Parathyroid adenoma (tissue), 2 donors: ENCODE results near the gene CGB7.

Experiments used
- H2AFZ ChIP-seq: fragments of 300-600 bp; sonication (generic); one replicate; pipeline ENCODE4 v1.7.0; 2017; ENCODE audit warnings: antibody characterized with exemption, mild to moderate bottlenecking
- H3K27ac ChIP-seq: fragments of 300-600 bp; sonication (generic); one replicate; pipeline ENCODE4 v1.7.0; 2017
- H3K27me3 ChIP-seq: fragments of 300-600 bp; sonication (generic); one replicate; pipeline ENCODE4 v1.7.0; 2017; ENCODE audit warnings: low read length; ENCODE audit not compliant: control insufficient read depth, insufficient read depth
- H3K36me3 ChIP-seq: fragments of 300-600 bp; sonication (generic); one replicate; pipeline ENCODE4 v1.7.0; 2017; ENCODE audit warnings: low read length; ENCODE audit not compliant: control insufficient read depth, insufficient read depth
- H3K4me1 ChIP-seq: fragments of 300-600 bp; sonication (generic); one replicate; pipeline ENCODE4 v1.7.0; 2017; ENCODE audit warnings: control low read depth
- H3K4me2 ChIP-seq: fragments of 300-600 bp; sonication (generic); one replicate; pipeline ENCODE4 v1.7.0; 2017; ENCODE audit warnings: low read length
- H3K4me3 ChIP-seq: fragments of 300-600 bp; sonication (generic); one replicate; pipeline ENCODE4 v1.7.0; 2017; ENCODE audit warnings: low read depth, low read length
- H3K79me2 ChIP-seq: fragments of 300-600 bp; sonication (generic); one replicate; pipeline ENCODE4 v1.7.0; 2017; ENCODE audit warnings: control low read depth
- H3K9ac ChIP-seq: fragments of 300-600 bp; sonication (generic); one replicate; pipeline ENCODE4 v1.7.0; 2017; ENCODE audit warnings: mild to moderate bottlenecking
- H3K9me3 ChIP-seq: fragments of 300-600 bp; sonication (generic); one replicate; pipeline ENCODE4 v1.7.0; 2017; ENCODE audit warnings: low read length; ENCODE audit not compliant: control insufficient read depth
- TF ChIP-seq, protein P1 (sequence below): fragments of 300-600 bp; sonication (generic); IDR thresholded peaks from one replicate; pipeline ENCODE4 v1.7.0; 2017; ENCODE audit warnings: antibody characterized with exemption, mild to moderate bottlenecking
- donor health status: primary hyperparathyroidism.

Gene CGB7

DNA sequence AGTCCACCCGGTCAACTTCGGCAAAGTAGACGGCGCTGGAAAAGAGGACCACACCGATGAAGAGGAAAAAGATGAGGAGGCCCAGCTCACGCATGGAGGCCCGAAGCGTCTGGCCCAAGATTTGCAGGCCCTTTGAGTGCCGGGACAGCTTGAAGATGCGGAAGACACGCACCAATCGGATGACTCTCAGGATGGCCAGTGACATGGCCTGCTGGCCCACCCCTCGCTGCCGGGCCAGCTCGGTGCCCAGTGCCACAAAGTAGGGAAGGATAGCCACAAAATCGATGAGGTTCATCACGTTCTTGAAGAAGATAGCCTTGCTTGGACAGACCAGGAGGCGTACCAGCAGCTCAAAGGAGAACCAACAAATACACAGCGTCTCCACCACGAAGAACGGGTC, 12.9 kb upstream of the CGB7 start:
- no peaks in the 10 kb centered on the region for H3K9me3 ChIP-seq
- no peaks in the 10 kb centered on the region for H3K79me2 ChIP-seq
- no peak overlapping the region for H3K4me3 ChIP-seq
- H3K36me3 ChIP-seq, result no peaks in the 10 kb centered on the region
- H2AFZ ChIP-seq, result no peak overlapping the region
- no peak overlapping the region for H3K9ac ChIP-seq
- H3K27me3 ChIP-seq, result peaks cover 5% of the 10 kb centered on the region
- H3K4me2 ChIP-seq, result no peak overlapping the region
- H3K27ac ChIP-seq, result no peak overlapping the region
- no peaks in the 10 kb centered on the region for H3K4me1 ChIP-seq
- TF ChIP-seq, protein P1, sequence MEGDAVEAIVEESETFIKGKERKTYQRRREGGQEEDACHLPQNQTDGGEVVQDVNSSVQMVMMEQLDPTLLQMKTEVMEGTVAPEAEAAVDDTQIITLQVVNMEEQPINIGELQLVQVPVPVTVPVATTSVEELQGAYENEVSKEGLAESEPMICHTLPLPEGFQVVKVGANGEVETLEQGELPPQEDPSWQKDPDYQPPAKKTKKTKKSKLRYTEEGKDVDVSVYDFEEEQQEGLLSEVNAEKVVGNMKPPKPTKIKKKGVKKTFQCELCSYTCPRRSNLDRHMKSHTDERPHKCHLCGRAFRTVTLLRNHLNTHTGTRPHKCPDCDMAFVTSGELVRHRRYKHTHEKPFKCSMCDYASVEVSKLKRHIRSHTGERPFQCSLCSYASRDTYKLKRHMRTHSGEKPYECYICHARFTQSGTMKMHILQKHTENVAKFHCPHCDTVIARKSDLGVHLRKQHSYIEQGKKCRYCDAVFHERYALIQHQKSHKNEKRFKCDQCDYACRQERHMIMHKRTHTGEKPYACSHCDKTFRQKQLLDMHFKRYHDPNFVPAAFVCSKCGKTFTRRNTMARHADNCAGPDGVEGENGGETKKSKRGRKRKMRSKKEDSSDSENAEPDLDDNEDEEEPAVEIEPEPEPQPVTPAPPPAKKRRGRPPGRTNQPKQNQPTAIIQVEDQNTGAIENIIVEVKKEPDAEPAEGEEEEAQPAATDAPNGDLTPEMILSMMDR, result no peak

DNA sequence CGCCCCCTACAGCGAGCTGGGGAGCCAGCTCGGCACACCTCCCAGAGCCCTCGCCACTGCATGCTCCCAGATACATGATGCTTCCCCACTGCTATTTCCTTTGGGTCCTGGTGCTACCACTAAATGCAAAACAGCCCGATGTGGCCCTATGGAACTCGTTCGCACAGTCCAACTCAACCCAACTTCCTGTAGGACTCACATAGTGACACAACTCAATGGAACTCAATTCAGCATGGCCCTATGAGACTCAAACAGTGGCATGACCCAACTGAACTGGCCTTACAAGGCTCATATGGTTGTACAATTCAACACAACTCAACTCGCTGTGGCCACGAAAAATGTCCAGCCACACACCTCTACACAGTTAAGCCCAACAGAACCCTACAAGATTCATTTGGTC, 11.5 kb upstream of the CGB7 start:
- H3K27me3 ChIP-seq, result peaks cover 5% of the 10 kb centered on the region

DNA sequence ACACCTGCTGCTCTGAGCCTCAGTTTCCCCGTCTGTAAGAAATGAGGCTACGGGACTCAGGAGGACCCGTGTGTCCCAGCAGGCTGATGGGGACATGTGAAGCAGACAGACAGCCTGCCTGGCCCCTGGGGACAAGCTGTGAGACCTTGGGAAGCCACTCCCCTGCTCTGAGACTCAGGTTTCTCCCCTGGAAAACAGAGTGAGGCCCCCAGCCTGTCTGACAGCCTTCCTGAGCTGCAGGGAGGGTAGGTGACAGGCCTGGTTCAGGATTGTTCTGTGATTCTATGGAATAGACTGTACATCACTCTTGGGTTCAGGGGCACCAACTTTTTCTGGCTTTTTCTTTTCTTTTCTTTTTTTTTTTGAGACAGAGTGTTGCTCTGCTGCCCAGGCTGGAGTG, 10.0 kb upstream of the CGB7 start:
- no peak overlapping the region for H2AFZ ChIP-seq
- no peaks in the 10 kb centered on the region for H3K4me1 ChIP-seq
- no peaks in the 10 kb centered on the region for H3K79me2 ChIP-seq
- H3K36me3 ChIP-seq, result no peaks in the 10 kb centered on the region
- no peaks in the 10 kb centered on the region for H3K9me3 ChIP-seq
- no peak overlapping the region for H3K4me2 ChIP-seq
- TF ChIP-seq, protein P1, result no peak
- H3K4me3 ChIP-seq, result no peak overlapping the region
- H3K27ac ChIP-seq, result no peak overlapping the region
- no peaks in the 10 kb centered on the region for H3K27me3 ChIP-seq
- H3K9ac ChIP-seq, result no peak overlapping the region

More for the DNA sequence above, 11.5 kb upstream of the CGB7 start:
- Histone ChIP-seq H3K27ac (no peak overlapping the region), H3K36me3 (no peaks in the 10 kb centered on the region), H2AFZ (no peak overlapping the region), H3K4me3 (no peak overlapping the region), H3K9me3 (no peaks in the 10 kb centered on the region), H3K4me2 (no peak overlapping the region), H3K9ac (no peak overlapping the region), H3K79me2 (no peaks in the 10 kb centered on the region), H3K4me1 (no peaks in the 10 kb centered on the region)
- TF ChIP-seq, protein P1, result no peak

DNA sequence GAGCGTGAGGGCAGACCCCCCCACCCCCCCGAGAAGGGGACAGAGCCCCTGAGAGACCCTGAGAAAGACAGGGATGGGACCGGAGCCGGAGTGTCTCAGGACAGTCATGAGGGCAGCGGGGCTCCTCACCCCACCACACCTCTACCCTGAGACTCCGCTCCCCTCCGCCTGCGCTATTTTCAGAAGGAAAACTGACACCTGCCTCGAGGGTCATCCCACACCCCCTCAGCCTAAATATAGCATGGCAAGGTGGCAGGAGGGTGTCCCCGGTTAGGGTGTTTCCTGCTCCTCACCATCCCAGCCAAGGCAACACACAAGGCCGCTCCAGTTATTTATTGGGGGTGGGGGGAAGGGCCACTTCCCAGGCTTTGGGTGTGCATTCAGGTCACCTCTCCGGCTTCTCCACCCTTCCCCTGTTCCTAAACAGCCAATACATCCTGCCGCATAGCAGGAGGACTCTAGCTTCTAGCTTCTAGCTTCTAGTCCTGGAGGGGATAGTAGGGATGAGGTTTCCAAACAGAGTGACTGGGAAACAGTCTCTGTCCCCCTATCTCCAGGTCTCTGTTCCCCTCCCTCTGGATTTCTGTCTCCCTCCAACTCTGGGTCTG, 8.5 kb upstream of the CGB7 start:
- no peak overlapping the region for H3K9ac ChIP-seq
- H3K27ac ChIP-seq, result no peak overlapping the region
- H3K4me3 ChIP-seq, result no peak overlapping the region
- no peaks in the 10 kb centered on the region for H3K79me2 ChIP-seq
- H3K36me3 ChIP-seq, result no peaks in the 10 kb centered on the region
- H3K9me3 ChIP-seq, result no peaks in the 10 kb centered on the region
- no peak overlapping the region for H3K4me2 ChIP-seq
- TF ChIP-seq, protein P1, result no peak
- no peaks in the 10 kb centered on the region for H3K27me3 ChIP-seq
- H2AFZ ChIP-seq, result no peak overlapping the region
- no peaks in the 10 kb centered on the region for H3K4me1 ChIP-seq
